ENCODE measurements around the gene POLA2. TPM values are rescaled to one million over a fixed set of nuclear protein-coding genes. Genes with fewer than 3 reads are reported as not detected.

The POLA2 gene
- total RNA-seq, 1 donor from 2014 or later, result 6.2 TPM

- Mint-ChIP-seq H3K4me3 (ENCODE audit: unreplicated experiment) (no peak overlapping the region), H3K9me3 (ENCODE audit: low read depth) (no peaks in the 10 kb centered on the region), H3K36me3 (ENCODE audit: low read depth) (peaks cover 5% of the 10 kb centered on the region), H3K4me1 (ENCODE audit: low read depth) (peaks cover 15% of the 10 kb centered on the region), H3K27ac (ENCODE audit: unreplicated experiment) (no peak overlapping the region), H3K27me3 (ENCODE audit: low read depth) (no peaks in the 10 kb centered on the region)
- no peak for DNase-seq (ENCODE audit: low spot score)
- TF ChIP-seq, protein P1, sequence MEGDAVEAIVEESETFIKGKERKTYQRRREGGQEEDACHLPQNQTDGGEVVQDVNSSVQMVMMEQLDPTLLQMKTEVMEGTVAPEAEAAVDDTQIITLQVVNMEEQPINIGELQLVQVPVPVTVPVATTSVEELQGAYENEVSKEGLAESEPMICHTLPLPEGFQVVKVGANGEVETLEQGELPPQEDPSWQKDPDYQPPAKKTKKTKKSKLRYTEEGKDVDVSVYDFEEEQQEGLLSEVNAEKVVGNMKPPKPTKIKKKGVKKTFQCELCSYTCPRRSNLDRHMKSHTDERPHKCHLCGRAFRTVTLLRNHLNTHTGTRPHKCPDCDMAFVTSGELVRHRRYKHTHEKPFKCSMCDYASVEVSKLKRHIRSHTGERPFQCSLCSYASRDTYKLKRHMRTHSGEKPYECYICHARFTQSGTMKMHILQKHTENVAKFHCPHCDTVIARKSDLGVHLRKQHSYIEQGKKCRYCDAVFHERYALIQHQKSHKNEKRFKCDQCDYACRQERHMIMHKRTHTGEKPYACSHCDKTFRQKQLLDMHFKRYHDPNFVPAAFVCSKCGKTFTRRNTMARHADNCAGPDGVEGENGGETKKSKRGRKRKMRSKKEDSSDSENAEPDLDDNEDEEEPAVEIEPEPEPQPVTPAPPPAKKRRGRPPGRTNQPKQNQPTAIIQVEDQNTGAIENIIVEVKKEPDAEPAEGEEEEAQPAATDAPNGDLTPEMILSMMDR (IDR thresholded peaks at IDR 0.05), result no peak
These were observed 4.4 kb downstream of the POLA2 start for GRCh38 chr11:65266210-65266609.

- H3K4me3 Mint-ChIP-seq (ENCODE audit: unreplicated experiment), result no peak overlapping the region
- DNase-seq (ENCODE audit: low spot score), result no peak
- no peaks in the 10 kb centered on the region for H3K9me3 Mint-ChIP-seq (ENCODE audit: low read depth)
- no peaks in the 10 kb centered on the region for H3K27me3 Mint-ChIP-seq (ENCODE audit: low read depth)
- H3K27ac Mint-ChIP-seq (ENCODE audit: unreplicated experiment), result peak overlapping the region; percentile 46
- H3K36me3 Mint-ChIP-seq (ENCODE audit: low read depth), result peaks cover 5% of the 10 kb centered on the region
- peaks cover 46% of the 10 kb centered on the region for H3K4me1 Mint-ChIP-seq (ENCODE audit: low read depth)
- TF ChIP-seq, protein P1 (IDR thresholded peaks at IDR 0.05), result peak; percentile 96
These were observed 13.2 kb downstream of the POLA2 start for GRCh38 chr11:65274735-65275682.

- DNase-seq (ENCODE audit: low spot score), result no peak
- TF ChIP-seq, protein P1 (IDR thresholded peaks at IDR 0.05), result no peak
- Mint-ChIP-seq H3K9me3 (ENCODE audit: low read depth) (no peaks in the 10 kb centered on the region), H3K27ac (ENCODE audit: unreplicated experiment) (no peak overlapping the region), H3K36me3 (ENCODE audit: low read depth) (no peaks in the 10 kb centered on the region), H3K4me3 (ENCODE audit: unreplicated experiment) (no peak overlapping the region), H3K4me1 (ENCODE audit: low read depth) (peaks cover 53% of the 10 kb centered on the region), H3K27me3 (ENCODE audit: low read depth) (no peaks in the 10 kb centered on the region)
These were observed 14.1 kb downstream of the POLA2 start for GRCh38 chr11:65275906-65276305.

DNA sequence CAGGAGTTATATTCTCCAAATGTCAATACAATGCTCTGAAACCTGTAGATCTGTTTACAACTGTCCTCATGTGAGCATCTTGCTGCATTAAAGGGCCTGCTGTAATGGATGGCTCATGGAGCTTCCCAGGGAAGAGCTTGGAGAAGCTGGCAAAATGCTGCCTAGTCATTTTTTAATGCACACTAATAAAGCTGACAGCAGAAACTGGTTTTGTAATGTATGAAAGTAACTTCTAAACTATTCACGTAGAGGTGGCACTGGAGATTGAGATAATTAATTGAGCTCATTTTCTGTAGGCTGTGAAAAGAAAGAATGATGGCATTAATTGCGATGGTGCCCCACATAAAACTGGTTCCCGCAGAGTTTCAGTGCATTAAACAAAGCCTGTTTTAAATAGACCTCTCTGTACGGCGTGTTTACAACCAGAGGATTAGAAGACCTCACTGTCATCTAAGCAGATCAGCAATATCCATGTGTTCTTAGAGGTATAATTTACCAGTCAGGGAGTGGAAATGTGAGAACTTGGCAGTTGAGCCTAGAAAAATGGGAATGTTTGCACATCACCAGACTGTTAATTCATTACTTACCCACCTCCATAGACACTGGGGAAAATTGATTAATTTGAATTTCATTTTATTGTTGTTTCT lies 16.0 kb downstream of the POLA2 start:
- Mint-ChIP-seq H3K4me3 (ENCODE audit: unreplicated experiment) (no peak overlapping the region), H3K4me1 (ENCODE audit: low read depth) (peaks cover 53% of the 10 kb centered on the region), H3K27ac (ENCODE audit: unreplicated experiment) (peak overlapping the region; percentile 77), H3K27me3 (ENCODE audit: low read depth) (no peaks in the 10 kb centered on the region), H3K9me3 (ENCODE audit: low read depth) (no peaks in the 10 kb centered on the region), H3K36me3 (ENCODE audit: low read depth) (peaks cover 8% of the 10 kb centered on the region)
- DNase-seq (ENCODE audit: low spot score), result no peak
- TF ChIP-seq, protein P1 (IDR thresholded peaks at IDR 0.05), result no peak

- Mint-ChIP-seq H3K4me3 (ENCODE audit: unreplicated experiment) (no peak overlapping the region), H3K27me3 (ENCODE audit: low read depth) (no peaks in the 10 kb centered on the region), H3K36me3 (ENCODE audit: low read depth) (peaks cover 8% of the 10 kb centered on the region), H3K27ac (ENCODE audit: unreplicated experiment) (peak overlapping the region; percentile 77), H3K9me3 (ENCODE audit: low read depth) (no peaks in the 10 kb centered on the region), H3K4me1 (ENCODE audit: low read depth) (peaks cover 53% of the 10 kb centered on the region)
- DNase-seq (ENCODE audit: low spot score), result no peak
- TF ChIP-seq, protein P1 (IDR thresholded peaks at IDR 0.05), result no peak
These were observed 16.6 kb downstream of the POLA2 start for GRCh38 chr11:65278356-65278755.
